ENCODE measurements around the gene RFNG.

RFNG gene

GRCh38 chr17:82051776-82052637 lies at the start of gene RFNG, which contains the start of gene GPS1:
Gene RFNG (minus strand): TSS chr17:82051811. CDS start chr17:82051766, 45 bp downstream.
Gene GPS1 (plus strand): TSS chr17:82051898. CDS start chr17:82051932, 34 bp downstream.
- peak; percentile 69 for DNase-seq

- DNase-seq, result no peak
Observed at GRCh38 chr17:82101301-82101715, 49.7 kb upstream of the RFNG start.

GRCh38 chr17:82100502-82101298 lies 49.1 kb upstream of the RFNG start:
- DNase-seq, result no peak

GRCh38 chr17:82098939-82099763 lies 47.5 kb upstream of the RFNG start:
- DNase-seq, result peak; percentile 74

GRCh38 chr17:82098169-82098938 lies 46.7 kb upstream of the RFNG start, which contains the start of gene FASN:
Gene FASN (minus strand): TSS chr17:82098236. CDS start chr17:82096445, 1,791 bp downstream.
- DNase-seq, result peak; percentile 99

- DNase-seq, result no peak
Observed at GRCh38 chr17:82097919-82098168, 46.2 kb upstream of the RFNG start.

GRCh38 chr17:82097184-82097918 lies 45.7 kb upstream of the RFNG start:
- peak; percentile 36 for DNase-seq

GRCh38 chr17:82096709-82097183 lies 45.1 kb upstream of the RFNG start:
- DNase-seq, result no peak

- no peak for DNase-seq
Observed at GRCh38 chr17:82095777-82096708, 44.4 kb upstream of the RFNG start.

- DNase-seq, result no peak
Observed at GRCh38 chr17:82094931-82095776, 43.5 kb upstream of the RFNG start.

- DNase-seq, result no peak
Observed at GRCh38 chr17:82092995-82093751, 41.6 kb upstream of the RFNG start.

- DNase-seq, result no peak
Observed at GRCh38 chr17:82092628-82092994, 41.0 kb upstream of the RFNG start.

- DNase-seq, result no peak
Observed at GRCh38 chr17:82092094-82092586, 40.5 kb upstream of the RFNG start.

GRCh38 chr17:82091264-82092066 lies 39.9 kb upstream of the RFNG start:
- no peak for DNase-seq

- DNase-seq, result no peak
Observed at GRCh38 chr17:82090549-82091263, 39.1 kb upstream of the RFNG start.

- no peak for DNase-seq
Observed at GRCh38 chr17:82089723-82090548, 38.3 kb upstream of the RFNG start.
